Endothelial cell of umbilical vein (primary cell): ENCODE results near the gene MARCHF9.

Experiments
- CTCF ChIP-seq, 2 donors: IDR thresholded peaks; 1 replicate in 1 of 2; 2 replicates in 1 of 2; pipeline ENCODE4 v1.5.1; 2011; ENCODE audit warnings: low read length in 2 of 2, mild to moderate bottlenecking in 2 of 2, moderate library complexity in 2 of 2, control low read depth in 1 of 2, inconsistent platforms in 1 of 2, low read depth in 1 of 2; ENCODE audit not compliant: insufficient read depth in 1 of 2; ENCODE audit errors: extremely low read depth in 1 of 2
- EZH2 ChIP-seq: IDR thresholded peaks from 2 replicates; pipeline ENCODE4 v1.6.1; 2012; ENCODE audit warnings: borderline replicate concordance, low read depth, mild to moderate bottlenecking, moderate library complexity, low read length, inconsistent platforms; ENCODE audit not compliant: severe bottlenecking
- FOS ChIP-seq: IDR thresholded peaks from 2 replicates; pipeline ENCODE4 v1.6.1; 2011; ENCODE audit warnings: mild to moderate bottlenecking, low read length, moderate library complexity, borderline replicate concordance; ENCODE audit not compliant: insufficient read depth
- JUN ChIP-seq: IDR thresholded peaks from 2 replicates; pipeline ENCODE4 v1.6.1; 2011; ENCODE audit warnings: borderline replicate concordance, low read depth; ENCODE audit not compliant: insufficient read length, insufficient read depth
- MAX ChIP-seq: IDR thresholded peaks from 2 replicates; pipeline ENCODE4 v1.6.1; 2011; ENCODE audit not compliant: insufficient read depth, insufficient read length
- MYC ChIP-seq: IDR thresholded peaks from one replicate; pipeline ENCODE4 v1.6.1; 2011; ENCODE audit warnings: mild to moderate bottlenecking, low read depth, low read length
- POLR2A ChIP-seq: IDR thresholded peaks from 2 replicates; pipeline ENCODE4 v1.6.1; 2012; ENCODE audit warnings: low read depth, mild to moderate bottlenecking, control low read depth, low read length
- POLR2AphosphoS5 ChIP-seq: IDR thresholded peaks from 2 replicates; pipeline ENCODE4 v1.6.1; 2012; ENCODE audit warnings: low read depth, mild to moderate bottlenecking, control low read depth, low read length, moderate library complexity; ENCODE audit not compliant: insufficient read depth

GRCh38 chr12:57755454-57756372, 810 bp downstream of the MARCHF9 start:
- TF ChIP-seq POLR2A (no peak), CTCF (IDR thresholded peaks at IDR 0.05; ENCODE audit: extremely low read depth in 1 of 2, insufficient read depth in 1 of 2, low read depth in 1 of 2, low read length in 2 of 2) (no peak), MYC (no peak), EZH2 (peak; percentile 82), POLR2AphosphoS5 (no peak), MAX (no peak), FOS (no peak), JUN (no peak)
